HepG2 (cell line): Measurements from ENCODE around the gene GLRA3.

ENCODE experiments used
- CTCF ChIP-seq: sonication (generic); formaldehyde crosslinking; IDR thresholded peaks from 2 replicates; pipeline ENCODE4 v1.5.0; 2020; ENCODE audit warnings: mild to moderate bottlenecking, missing genetic modification reagents, moderate library complexity
- DNMT1 ChIP-seq: sonication (generic); formaldehyde crosslinking; IDR thresholded peaks from 2 replicates; pipeline ENCODE4 v1.5.1; 2020; ENCODE audit warnings: mild to moderate bottlenecking, missing genetic modification reagents
- MTA3 ChIP-seq: sonication (generic); formaldehyde crosslinking; IDR thresholded peaks from 2 replicates; pipeline ENCODE4 v1.4.0; 2020; ENCODE audit warnings: missing genetic modification reagents
- POLR2A ChIP-seq, 2 experiments: IDR thresholded peaks; 2 replicates each; pipeline ENCODE4 v1.6.1; 2011; ENCODE audit warnings: low read depth in 2 of 2, low read length in 2 of 2, mild to moderate bottlenecking in 1 of 2, moderate library complexity in 1 of 2; ENCODE audit not compliant: insufficient read depth in 1 of 2
- SMARCE1 ChIP-seq: fragments of 450-650 bp; IDR thresholded peaks from 2 replicates; pipeline ENCODE4 v1.6.1; 2017; ENCODE audit warnings: borderline replicate concordance
- SUZ12 ChIP-seq: fragments of 150-350 bp; IDR thresholded peaks from 2 replicates; pipeline ENCODE4 v1.6.1; 2014; ENCODE audit warnings: low read depth, low read length
- ZNF572 ChIP-seq: sonication (generic); formaldehyde crosslinking; IDR thresholded peaks from 2 replicates; pipeline ENCODE4 v1.5.1; 2020; ENCODE audit warnings: mild to moderate bottlenecking, missing genetic modification reagents

DNA sequence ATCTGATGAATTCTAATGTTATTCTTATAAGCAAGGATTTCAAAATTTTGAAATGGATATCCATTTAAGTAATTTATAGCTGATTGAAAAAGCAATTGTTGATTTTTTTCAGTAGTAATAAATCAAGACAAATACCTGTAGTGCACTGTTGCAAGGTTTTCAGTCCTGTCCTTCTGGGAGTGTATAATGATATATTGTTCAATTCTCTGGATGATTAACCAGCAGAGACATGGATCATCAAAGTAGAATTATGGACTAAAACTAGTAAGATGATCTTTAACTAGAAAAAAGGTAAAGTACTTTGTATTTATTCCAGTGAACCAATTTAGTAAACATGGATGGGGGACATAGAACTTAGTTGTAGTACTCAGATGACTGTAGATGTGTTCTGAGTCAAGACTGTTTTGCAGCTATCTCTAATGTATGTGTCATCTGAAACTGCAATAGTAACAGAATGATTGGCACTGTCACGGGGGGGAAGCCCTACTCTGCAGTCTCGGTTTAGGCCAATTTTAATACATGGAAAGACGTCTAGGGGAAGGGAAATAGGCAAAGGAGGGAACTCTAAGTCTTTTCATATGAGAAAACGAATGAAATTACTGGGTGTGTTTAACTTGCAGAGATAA is 121.9 kb downstream of the GLRA3 start:
- TF ChIP-seq DNMT1 (CRISPR knock-in tag) (no peak), SUZ12 (no peak), ZNF572 (CRISPR knock-in tag) (no peak), SMARCE1 (no peak), POLR2A (IDR thresholded peaks at IDR 0.05; ENCODE audit: insufficient read depth in 1 of 2, low read depth in 2 of 2, low read length in 2 of 2) (no peak), CTCF (CRISPR knock-in tag) (no peak), MTA3 (CRISPR knock-in tag) (no peak)
